COR-L47 (cell line): ENCODE measurements around the gene CDH8.

Source experiments
- DNase-seq: peaks from one replicate; lab custom pipeline; 2025; lab: John Stamatoyannopoulos, UW

CDH8 gene

DNA sequence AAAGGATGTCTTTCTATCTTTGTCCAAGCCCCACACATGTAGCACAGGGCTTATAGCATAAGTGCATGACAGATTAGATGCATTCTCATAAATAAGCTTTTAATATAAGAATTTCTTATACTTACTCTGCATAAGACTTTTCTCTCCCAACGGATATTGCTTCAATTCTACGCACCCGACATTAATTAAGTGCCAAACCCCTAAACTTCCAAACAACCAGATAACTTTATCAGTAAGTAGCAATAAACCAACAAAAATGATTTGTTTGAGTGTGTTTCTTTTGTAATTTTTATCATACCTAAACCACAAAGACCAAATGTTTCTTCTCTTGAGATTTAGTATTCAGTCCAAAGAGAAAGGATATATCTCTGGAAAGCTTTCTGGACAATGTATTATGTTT lies 391.5 kb downstream of the CDH8 start:
- DNase-seq = no peak

DNA sequence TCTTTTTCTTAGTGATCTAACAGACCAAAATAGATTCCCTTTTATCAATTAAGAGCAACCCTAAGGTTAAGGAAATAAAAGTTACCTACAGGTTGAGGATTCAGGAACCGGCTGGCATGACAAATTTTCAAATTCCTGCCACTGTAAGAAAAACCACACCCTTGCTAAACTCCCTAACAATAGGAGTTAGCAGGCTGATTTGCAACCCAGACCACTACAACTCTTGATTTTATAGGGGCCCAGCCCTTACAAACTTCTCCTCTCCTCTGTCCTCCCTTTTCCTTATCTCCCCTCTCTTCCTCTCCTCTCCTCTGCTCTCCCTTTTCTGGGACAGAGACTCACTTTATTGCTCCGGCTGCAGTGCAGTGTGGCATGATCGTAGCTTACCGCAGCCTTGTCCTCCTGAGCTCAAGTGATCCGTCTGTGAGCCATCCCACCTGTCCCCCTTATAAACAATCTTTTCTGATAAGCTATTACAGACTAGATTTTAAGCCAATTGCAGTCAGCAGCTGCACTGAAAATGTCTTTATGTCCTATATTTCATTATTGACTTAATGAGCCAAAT lies 418.9 kb downstream of the CDH8 start:
- DNase-seq = no peak

DNA sequence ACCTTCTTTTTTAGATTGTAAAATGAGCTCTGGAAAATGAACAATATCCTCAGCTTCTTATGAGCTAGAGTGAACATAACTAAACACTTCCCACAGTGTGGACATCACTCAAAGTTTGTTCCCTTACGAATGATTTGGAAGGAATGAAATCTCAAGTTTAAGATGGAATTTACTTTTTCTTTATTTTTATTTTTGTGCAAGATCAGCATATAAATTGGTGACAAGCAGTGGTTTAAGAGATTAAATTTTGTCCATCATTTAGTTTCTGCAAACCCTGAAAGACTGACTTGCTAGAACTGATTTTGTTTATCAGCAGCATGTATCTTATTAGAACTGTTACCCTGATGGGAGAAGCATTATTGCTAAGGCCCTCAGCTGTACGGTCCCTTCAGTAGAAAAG lies 420.1 kb downstream of the CDH8 start:
- no peak for DNase-seq

DNA sequence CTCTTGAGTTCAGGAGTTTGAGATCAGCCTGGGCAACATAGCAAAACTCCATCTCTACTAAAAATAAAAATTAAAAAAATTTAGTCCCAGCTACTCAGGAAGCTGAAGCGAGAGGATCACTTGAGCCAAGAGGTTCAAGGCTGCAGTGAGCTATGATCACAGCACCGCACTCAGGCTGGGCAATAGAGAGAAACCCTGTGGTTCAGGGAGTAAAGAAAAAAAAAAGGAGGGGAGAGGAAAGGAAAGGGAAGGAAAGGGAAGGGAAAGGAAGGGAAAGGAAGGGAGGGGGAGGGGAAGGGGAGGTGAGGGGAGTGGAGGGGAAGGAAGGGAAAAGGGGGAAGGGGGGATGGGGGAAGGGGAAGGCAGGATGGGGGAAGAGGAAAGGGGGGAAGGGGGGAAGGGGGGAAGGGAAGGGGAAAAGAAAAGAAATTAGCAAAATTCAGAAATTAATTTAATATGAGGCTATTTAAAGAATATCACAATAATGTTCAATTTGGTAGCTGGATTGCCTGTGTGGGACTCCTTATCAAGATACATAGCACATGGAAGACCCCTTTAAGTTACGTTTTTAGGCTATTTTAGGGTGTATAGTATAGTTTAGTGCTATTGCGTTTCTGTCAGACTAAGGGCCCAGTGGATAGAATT lies 424.3 kb downstream of the CDH8 start:
- DNase-seq = no peak

DNA sequence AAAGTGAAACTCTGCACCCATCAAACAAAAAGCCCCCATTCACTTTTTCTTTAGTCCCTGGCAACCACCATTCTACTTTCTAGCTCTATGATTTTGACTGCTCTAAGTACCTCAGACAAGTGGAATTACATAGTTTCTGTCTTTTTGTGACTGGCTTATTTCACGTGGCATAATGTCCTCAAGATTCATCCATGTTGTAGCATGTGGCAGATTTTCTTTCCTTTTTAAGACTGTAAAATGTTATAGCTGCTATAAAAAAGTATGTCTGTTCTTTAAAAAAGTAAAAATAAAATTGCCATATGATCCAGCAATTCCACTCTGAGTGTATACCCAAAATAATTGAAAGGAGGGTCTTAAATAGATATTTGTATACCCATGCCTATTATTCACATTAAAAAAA lies 429.7 kb downstream of the CDH8 start:
- DNase-seq = no peak
